Lung microvascular endothelial cell (primary cell): ENCODE results near the gene HAUS8. TPM values are rescaled to one million over a fixed set of nuclear protein-coding genes. Genes with fewer than 3 reads are reported as not detected.
"Not testable (repeated sequence)": the region's sequence is repeated elsewhere in the genome, so short reads cannot be mapped to it uniquely, and the experiment has no call there.

Experiments used
- DNase-seq, 2 donors: peaks; one replicate each; pipeline versions ENCODE4 v3.0.0 to v3.0.0-alpha.2; 2010; ENCODE audit warnings: low read depth in 2 of 2
- total RNA-seq: library from RNA; depleted of rRNA; stranded (reverse); fragments of >200 nt; gene quantifications from 2 replicates; pipeline ENCODE4 v1.2.1, GENCODE V29; 2014

The HAUS8 gene
- total RNA-seq, 1 donor from 2014 or later, result 2.8 TPM

DNA sequence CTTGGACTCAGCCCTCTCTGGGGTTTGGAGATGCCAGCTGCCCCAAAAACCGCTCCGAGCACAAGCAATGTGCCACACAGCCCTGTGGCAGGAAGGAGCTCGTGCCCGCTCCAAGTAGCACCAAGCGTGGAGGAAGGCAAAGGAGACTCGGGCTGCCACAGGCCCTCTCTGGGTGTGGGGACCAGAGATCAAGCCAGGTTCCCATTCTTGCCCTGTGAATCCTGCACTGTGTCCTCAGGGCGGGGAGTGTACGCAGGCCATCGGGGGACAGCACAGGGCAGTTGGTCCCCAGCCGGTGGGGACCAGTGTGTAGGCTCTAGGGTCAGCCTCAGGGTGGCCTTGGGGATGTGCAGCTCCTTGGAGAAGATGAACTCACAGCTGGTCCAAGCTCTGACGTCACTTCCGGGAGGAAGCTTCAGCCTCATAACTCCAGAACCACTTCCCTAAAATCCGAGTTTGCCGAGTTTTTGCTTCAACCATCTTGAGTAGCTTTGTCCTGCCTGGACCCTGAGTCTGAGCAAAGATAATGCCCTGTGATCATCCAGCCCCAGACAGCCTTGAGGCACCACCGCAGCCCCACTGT, 39.3 kb downstream of the HAUS8 start:
- no peak for DNase-seq

GRCh38 chr19:17031741-17032140, 43.5 kb downstream of the HAUS8 start:
- no peak for DNase-seq

DNA sequence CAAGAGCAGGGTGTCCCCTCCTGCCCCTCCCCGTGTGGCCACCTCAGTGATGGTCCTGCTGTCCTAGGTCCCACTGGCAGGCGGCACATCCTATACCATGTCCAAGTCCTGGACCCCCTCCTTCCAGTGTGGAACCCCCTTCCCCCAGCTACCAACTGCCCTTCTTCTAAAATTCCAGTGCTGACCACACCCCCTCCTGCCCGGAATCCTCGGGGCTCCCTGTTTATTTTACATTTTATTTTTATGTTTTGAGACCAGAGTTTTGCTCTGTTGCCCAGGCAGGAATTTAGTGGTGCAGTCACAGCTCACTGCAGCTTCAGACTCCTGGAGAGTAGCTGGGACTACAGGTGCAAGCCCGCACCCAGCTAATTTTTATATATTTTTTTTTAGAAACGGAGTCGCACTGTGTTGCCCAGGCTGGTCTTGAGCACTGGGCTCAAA, 47.7 kb downstream of the HAUS8 start:
- DNase-seq, result no peak

GRCh38 chr19:17026706-17027534, 48.3 kb downstream of the HAUS8 start, which contains the start of gene CPAMD8:
CPAMD8 (minus strand) TSS chr19:17026810; CDS start chr19:17026642, 168 bp downstream.
- DNase-seq, result no peak

DNA sequence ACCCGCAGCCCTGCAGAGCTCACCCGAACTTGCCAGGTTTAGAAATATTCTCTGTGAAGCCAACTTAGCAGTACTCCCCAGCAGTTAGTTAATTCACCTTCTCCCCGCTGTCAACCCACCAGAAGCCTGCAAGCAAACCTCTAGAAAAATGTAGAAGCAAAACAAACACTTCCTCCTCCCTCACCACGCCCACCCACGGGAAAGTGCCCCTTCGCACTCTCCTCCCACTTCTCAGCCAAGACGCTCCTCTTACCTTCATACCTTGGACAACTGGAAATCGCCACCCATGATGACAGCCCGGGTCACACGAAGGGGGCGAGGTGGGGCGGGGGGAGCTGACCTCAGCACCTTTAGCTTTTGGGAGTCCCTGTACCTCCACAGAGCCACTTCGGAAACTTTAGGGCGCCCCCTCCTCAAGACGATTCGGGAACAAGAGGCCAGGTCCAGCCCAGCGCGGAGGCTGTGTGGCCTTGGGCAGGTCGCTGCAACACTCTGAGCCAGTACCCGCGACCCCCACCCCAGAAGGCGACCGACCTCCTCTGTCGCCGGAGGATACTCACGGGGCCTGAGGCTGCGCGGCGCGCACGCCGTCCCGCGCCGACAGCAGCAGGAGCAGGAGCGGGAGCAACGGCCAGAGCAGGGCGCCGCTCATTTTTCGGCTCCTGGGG, 49.1 kb downstream of the HAUS8 start:
- no peak for DNase-seq

DNA sequence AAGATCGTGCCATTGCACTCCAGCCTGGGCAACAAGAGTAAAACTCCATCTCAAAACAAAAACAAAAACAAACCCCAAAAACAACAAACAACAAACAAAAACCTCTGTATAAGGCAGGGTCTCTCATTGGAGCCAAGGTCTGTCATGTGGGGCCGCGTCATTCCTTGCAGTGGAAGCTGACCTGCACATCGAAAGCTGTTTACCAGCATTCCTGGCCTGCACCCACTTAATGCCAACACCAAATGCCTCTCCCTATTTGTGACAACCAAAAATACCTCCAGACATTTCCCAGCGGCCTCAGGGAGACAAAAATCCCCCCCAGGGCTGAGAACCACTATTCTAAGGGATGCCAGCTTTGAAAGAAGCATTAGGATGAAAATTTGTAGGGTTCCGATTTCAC, 49.9 kb downstream of the HAUS8 start:
- DNase-seq, result no peak

- not testable (repeated sequence) for DNase-seq
Observed at GRCh38 chr19:17024941-17025340, 50.3 kb downstream of the HAUS8 start.

DNA sequence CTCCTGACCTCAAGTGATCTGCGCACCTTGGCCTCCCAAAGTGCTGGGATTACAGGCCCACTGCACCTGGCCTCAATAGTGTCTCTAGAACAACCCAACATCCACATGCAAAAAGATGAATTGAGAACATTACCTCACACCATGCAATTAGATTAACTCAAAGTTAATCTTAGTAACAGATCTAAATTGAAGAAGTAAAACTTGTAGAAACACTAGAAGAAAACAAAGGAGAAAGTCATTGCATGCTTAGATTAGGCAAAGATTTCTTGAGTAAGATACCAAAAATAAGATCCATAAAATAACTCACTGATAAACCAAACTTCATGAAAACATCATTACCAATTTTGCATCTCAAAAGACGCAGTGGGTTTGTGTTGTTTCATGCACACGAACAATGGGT, 51.4 kb downstream of the HAUS8 start:
- no peak for DNase-seq

DNA sequence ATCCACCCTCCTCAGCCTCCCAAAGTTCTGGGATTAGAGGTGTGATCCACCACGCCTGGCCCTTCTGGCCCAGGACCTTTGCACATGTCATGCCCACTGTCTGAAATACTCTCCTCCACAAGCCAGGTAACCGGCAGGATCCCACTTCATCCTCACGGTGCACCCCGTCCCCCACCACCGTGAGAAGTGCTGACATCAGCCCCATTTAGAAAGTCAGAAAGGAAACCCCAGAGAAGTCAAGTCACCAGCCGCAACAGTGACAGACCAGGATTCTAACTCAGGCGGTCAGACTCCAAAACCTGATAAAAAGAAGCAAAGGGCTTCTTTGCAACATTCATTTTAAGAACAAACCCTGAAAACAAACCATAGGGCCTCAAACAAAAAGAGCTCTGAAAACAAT, 52.5 kb downstream of the HAUS8 start:
- DNase-seq, result no peak

- peak; percentile 70 to 79 for DNase-seq
Observed at GRCh38 chr19:17021793-17022590, 53.3 kb downstream of the HAUS8 start.

- DNase-seq, result no peak
Observed at GRCh38 chr19:17021328-17021727, 53.9 kb downstream of the HAUS8 start.

DNA sequence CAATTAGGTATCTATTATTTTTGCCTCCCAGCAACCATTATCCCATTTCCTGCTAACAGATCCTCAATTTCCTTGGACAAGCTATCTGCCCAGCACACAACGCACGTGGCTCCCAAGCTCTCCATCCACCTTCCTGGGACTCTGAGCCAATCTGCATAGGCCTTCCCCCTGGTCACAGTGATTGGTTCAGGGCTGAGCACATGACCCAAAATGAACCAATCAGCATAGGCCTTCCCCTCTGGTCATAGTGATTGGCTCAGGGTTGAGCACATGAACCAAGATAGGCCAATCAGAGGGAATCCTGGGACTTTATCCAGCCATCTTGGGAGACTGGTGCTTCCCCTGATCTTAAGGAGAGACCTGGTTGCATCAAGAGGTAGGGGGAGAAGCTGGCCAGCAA, 54.4 kb downstream of the HAUS8 start:
- DNase-seq, result peak; percentile 12 to 32

GRCh38 chr19:17020385-17020784, 54.9 kb downstream of the HAUS8 start:
- peak; percentile 28 to 35 for DNase-seq

DNA sequence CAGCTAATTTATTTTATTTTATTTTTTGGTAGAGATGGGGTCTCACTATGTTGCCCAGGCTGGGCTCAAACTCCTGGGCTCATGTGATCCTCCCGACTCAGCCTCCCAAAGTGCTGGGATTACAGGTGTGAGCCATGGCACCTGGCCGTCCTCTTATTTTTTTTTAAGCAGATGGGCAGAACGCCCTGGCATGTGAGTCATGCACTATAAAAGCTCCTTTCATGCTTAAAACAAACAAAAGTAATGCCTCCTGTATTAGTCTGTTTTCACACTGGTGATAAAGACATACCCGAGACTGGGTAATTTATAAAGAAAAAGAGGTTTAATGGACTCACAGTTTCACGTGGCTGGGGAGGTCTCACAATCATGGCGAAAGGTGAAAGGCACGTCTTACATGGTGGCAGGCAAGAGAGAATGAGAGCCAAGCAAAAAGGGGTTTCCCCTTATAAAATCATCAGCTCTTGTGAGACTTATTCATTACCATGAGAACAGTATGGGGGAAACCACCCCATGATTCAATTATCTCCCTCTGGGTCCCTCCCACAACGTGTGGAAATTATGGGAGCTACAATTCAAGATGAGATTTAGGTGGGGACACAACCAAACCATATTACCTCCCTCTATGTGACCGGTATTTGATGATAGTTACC, 60.9 kb downstream of the HAUS8 start:
- DNase-seq, result not testable (repeated sequence)

DNA sequence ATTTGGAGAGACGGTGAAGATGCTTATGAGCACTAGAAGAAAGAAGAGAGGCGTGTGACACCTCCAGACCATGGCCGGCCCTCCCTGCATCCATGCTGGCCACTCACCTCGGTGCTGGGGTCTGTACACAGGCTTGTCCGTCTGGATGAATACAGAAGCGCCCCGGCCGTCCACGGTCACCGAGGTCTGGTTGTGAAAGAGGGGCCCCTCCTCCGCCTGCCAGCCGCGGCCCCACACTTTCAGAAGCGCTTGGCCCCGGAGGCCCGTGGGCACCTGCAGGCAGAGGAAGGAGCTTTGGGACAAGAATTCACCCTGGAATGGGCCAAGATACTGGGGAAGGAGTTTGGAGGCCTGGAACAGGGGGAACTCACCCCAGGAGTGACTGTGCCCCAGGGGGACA, 63.8 kb downstream of the HAUS8 start:
- no peak for DNase-seq

DNA sequence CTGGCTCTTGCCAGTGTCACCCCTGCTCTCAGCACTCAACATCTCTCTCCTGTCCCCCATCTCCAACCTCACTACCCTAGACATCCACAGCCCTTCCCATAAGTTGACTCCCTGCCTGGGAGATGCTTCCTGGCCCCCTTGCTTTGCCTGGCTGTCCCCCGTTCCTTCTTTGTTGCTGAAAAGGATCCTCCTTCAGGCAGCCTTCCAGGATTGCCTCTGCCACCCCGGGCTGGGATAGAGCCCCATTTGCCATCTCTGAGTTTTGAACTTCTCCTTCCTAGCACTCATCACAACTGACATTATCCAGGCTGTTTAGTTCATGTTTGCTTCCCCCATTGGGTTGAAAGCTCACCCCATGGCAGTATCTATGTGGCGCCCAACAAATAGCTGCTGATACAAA, 68.7 kb downstream of the HAUS8 start:
- DNase-seq, result no peak

GRCh38 chr19:17005000-17005399, 70.3 kb downstream of the HAUS8 start:
- no peak for DNase-seq

GRCh38 chr19:17004386-17004785, 70.9 kb downstream of the HAUS8 start:
- no peak for DNase-seq

- no peak for DNase-seq
Observed at GRCh38 chr19:17002455-17002854, 72.8 kb downstream of the HAUS8 start.

DNA sequence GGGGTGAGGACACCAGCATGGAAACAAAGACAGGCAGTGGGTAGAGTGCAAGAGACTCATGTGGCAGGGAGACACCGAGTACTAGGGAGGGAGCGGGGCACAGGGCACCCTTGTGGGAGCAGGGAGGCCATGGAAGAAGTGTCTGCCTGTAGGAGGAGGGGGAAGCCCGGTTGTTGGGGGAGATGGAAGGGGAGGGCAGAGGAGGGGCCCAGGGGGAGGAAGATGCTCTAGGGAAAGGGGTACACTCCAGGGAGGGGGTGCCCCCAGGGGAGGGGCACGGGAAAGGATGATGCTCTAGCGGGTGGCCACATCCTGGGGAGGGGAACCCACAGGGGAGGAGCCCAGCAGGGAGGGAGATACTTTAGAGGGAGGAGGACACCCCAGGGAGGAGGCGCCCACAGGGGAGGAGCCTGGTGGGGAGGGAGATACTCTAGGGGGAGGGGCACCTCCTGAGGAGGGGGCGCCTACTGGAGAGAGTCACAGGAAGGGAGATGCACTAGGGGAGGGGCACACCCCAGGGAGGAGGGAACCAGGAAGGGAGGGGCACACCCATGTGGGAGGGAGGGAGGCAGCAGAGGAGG, 73.6 kb downstream of the HAUS8 start:
- no peak for DNase-seq
